GM12865 (cell line): ENCODE results near the gene PTRHD1.

Source experiments
- DNase-seq: peaks from one replicate; pipeline ENCODE4 v3.0.0; 2010; ENCODE audit warnings: low read depth
- H3K4me3 ChIP-seq: 2 replicates; pipeline ENCODE4 v1.5.1; 2011; ENCODE audit warnings: mild to moderate bottlenecking, low read depth, low read length, control low read depth
- TF ChIP-seq, protein P1 (sequence below): IDR thresholded peaks from 2 replicates; pipeline ENCODE4 v1.5.1; 2011; ENCODE audit warnings: low read length, control low read depth, low read depth, inconsistent platforms; ENCODE audit not compliant: insufficient read depth; ENCODE audit errors: missing control alignments

Gene PTRHD1

DNA sequence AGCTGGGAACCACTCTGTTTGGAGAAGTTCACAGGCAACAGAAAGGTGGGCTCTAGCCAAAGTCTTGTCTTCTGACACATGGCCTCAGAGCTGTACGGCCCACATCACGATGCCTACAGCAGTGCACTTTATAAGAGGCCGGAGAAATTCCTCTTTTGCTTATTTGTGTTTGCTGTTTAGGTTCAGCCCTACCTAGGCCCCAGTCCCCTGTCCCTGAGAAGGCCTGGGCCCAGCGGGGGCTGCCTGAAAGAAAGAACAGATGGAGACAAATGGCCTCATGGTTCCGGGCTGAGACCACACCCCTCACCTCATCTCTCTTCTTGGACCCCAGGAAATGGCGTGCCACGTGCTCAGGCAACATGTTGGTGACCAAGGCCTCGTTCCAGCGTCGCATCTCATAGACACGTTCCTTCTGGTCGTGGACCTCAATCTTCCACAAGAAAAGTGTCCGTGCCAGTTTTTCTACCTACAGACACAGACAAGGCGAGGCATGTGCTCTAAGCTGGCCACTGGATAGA is 30.9 kb upstream of the PTRHD1 start:
- TF ChIP-seq, protein P1, sequence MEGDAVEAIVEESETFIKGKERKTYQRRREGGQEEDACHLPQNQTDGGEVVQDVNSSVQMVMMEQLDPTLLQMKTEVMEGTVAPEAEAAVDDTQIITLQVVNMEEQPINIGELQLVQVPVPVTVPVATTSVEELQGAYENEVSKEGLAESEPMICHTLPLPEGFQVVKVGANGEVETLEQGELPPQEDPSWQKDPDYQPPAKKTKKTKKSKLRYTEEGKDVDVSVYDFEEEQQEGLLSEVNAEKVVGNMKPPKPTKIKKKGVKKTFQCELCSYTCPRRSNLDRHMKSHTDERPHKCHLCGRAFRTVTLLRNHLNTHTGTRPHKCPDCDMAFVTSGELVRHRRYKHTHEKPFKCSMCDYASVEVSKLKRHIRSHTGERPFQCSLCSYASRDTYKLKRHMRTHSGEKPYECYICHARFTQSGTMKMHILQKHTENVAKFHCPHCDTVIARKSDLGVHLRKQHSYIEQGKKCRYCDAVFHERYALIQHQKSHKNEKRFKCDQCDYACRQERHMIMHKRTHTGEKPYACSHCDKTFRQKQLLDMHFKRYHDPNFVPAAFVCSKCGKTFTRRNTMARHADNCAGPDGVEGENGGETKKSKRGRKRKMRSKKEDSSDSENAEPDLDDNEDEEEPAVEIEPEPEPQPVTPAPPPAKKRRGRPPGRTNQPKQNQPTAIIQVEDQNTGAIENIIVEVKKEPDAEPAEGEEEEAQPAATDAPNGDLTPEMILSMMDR: no peak
- no peak overlapping the region for H3K4me3 ChIP-seq
- no peak for DNase-seq

DNA sequence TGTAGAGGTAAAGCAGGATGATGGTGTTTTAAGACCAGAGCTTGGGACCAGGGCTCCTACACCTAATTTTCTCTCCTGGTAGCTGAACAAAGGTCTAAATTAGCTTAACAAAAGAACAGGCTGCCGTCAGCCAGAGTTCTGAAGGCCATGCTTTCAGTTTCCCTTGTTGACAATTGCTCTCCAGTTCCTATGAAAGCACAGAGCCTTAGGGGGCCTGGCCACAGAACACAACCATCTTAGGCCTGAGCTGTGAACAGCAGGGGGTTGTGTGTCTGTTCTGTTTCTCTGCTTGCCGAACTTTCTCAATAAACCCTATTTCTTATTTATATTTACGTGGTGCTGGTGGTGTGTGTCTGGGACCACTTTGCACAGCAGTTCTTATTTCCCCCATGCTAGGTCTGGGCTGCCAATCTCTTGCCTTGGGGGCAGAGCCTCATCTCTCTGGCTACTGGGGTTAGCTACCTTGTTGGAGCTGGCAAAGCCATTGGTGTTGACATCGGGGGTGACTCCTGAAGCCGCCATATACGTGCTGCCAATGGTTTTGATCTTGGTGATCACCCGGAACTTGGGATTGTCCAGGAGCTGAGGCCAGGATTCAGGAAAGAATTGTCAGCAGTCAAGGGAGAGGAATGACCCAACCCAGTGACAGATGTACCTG is 29.0 kb upstream of the PTRHD1 start:
- DNase-seq: no peak
- TF ChIP-seq, protein P1: no peak
- H3K4me3 ChIP-seq: no peak overlapping the region

DNA sequence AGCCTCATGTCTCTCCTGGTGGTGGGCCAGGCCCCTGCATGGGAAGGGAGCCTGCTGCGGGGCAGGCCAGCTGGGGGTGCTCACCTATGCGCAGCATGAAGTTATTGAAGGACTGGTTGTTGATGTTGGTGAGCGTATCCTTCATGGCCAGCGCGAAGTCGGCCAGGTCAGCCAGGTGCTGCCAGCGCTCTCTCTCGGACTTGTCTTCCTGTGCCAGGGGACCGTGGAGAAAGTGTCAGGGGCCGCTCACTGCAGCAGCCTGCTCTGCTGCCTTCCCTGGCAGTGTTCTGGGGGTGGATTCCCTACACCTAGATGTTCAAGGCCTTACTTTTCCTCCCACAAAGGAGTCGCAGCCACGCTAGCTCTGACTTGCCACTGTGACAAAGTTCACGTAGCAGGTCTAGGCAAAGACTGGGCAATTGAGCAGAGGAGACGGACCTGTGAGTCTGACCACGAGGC is 28.3 kb upstream of the PTRHD1 start:
- no peak overlapping the region for H3K4me3 ChIP-seq
- DNase-seq: no peak
- TF ChIP-seq, protein P1: no peak

DNA sequence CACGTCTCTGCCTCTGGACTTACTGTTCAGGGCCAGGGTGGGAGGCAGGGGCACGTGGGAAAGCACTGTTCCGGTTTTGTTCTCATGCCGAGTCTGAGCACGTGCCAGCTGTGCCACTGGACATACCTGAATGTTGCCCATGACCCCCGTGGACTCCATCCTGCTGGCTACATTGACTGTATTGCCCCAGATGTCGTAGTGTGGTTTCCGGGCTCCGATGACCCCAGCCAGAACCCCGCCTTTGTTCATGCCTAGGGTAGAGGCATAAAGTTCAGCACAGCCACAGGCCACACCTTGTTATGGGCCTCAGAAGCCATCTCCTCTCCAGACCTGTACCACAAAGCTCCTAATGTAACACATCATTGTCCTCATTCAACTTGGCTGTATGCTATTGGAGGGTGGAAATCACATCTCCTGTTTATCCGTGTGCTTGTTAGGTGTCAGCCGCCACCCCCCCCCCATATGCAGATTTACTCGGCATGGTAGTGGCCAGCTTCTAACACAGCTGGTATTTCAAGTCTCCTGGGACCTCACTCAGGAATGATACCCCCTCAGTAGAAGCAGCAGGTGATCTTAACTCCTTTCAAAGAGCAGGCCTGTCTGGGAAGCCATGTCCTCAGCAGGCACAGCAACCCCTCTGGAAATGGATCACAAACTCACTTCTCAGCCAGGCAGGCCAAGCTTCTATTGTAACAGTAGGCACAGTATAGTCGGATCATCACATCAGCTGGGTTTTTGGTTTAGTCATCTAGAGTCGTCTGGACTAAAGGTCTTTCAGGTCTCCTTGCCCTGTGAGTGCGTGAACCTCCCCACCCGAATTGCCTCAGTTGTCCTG is 27.6 kb upstream of the PTRHD1 start:
- DNase-seq: no peak
- TF ChIP-seq, protein P1: no peak
- H3K4me3 ChIP-seq: no peak overlapping the region

DNA sequence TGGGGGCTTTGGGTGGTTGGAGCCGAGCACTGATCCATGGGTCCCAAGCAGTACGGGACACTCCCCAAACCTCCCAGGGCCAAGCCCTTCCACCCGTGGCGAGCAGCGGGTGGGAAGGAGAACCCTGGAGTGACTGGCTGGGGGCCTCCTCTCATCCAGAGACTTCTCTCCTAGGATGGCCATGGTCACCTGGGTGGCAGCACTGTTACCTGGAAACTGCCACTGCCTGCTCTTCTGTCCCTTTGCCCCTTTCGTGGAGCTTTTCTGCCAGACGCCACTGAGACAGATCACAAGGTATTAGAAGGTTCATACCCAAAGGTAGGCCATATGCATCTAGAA is 27.0 kb upstream of the PTRHD1 start:
- no peak for DNase-seq
- TF ChIP-seq, protein P1: no peak

DNA sequence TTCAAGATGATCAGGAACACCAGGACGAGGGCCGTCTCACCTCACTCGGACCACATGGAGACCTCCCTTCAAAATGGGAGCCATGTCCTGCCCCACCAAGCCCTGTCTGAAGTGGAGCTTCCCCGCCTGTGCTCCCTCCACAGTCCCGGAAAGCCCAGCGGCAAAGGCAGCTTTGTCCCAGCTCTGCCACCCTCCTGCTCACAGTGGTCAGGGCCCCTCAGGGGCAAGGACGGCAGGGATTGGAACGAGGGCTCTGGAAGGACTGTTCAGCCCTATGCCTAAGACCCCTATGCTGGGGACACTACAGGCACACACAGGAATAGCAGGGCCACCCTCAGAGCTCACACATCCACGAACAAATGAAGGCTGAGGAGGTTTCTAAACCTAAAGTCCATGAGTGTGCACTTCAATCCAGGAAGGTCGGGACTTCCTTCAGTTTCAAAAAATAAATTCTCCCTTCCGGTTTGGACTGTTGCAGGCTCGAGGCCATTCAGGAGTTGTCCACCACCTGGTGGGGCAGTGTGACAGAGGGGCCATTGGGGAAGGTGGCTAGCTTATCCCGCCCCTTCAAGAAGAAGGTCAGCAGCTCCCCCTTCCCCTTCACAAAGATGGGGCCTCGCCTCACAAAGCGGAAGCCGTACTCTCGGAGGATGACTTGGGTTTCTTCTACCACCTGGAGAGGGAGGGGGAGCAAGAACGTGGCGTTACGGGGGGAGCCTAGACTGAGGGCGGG is 26.4 kb upstream of the PTRHD1 start:
- DNase-seq: no peak
- no peak overlapping the region for H3K4me3 ChIP-seq
- TF ChIP-seq, protein P1: no peak

More for the DNA sequence above, 27.0 kb upstream of the PTRHD1 start:
- no peak overlapping the region for H3K4me3 ChIP-seq
